ENCODE measurements around the gene RFESD.

GRCh38 chr5:95686651-95687050, 40.1 kb downstream of the RFESD start:
- TF ChIP-seq, protein P1, sequence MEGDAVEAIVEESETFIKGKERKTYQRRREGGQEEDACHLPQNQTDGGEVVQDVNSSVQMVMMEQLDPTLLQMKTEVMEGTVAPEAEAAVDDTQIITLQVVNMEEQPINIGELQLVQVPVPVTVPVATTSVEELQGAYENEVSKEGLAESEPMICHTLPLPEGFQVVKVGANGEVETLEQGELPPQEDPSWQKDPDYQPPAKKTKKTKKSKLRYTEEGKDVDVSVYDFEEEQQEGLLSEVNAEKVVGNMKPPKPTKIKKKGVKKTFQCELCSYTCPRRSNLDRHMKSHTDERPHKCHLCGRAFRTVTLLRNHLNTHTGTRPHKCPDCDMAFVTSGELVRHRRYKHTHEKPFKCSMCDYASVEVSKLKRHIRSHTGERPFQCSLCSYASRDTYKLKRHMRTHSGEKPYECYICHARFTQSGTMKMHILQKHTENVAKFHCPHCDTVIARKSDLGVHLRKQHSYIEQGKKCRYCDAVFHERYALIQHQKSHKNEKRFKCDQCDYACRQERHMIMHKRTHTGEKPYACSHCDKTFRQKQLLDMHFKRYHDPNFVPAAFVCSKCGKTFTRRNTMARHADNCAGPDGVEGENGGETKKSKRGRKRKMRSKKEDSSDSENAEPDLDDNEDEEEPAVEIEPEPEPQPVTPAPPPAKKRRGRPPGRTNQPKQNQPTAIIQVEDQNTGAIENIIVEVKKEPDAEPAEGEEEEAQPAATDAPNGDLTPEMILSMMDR (IDR thresholded peaks at IDR 0.05): no peak
- TF ChIP-seq EZH2 (IDR thresholded peaks at IDR 0.05; ENCODE audit: borderline replicate concordance, insufficient read depth, low read depth, low read length, poor library complexity, severe bottlenecking): no peak
